ENCODE results near the gene SYNGR1. TPM values are rescaled to one million over a fixed set of nuclear protein-coding genes. Genes with fewer than 3 reads are reported as not detected.

Gene SYNGR1
- total and polyA plus RNA-seq, 2 of the 8 experiments (the other 6 are each of a cell fraction or from before 2014, with no cell fraction given), result 32.5 to 84.7 TPM

- peaks cover 0 to 2% of the 10 kb centered on the region in 2 experiments for H4K20me1 ChIP-seq (replicated peaks in 1 of 2; ENCODE audit: control insufficient read depth in 1 of 2, insufficient read depth in 2 of 2, low read length in 2 of 2)
- no peak overlapping the region for H2BK5ac ChIP-seq (ENCODE audit: low read depth, low read length)
- POLR2A ChIA-PET (ENCODE audit: partially characterized antibody), result interaction anchor here (0.7 kb wide), 1 partner anchor 10 kb away, joined by 4 read pairs; no protein-coding TSS in a partner anchor
- no peak overlapping the region for H4K5ac ChIP-seq (ENCODE audit: insufficient read length, low read depth, low read length)
- DNase-seq (ENCODE audit: low read depth in 1 of 2, low spot score in 2 of 2) (no peak), FAIRE-seq (no peak)
- H3K79me2 ChIP-seq (ENCODE audit: control insufficient read depth in 1 of 2, insufficient read depth in 2 of 2, low read length in 2 of 2), result no peaks in the 10 kb centered on the region
- H3K4me1 ChIP-seq (replicated peaks in 1 of 4; ENCODE audit: control insufficient read depth in 3 of 4, insufficient read depth in 4 of 4, low read length in 3 of 4), result no peaks in the 10 kb centered on the region; a peak in 3 of 7 replicates
- no peak overlapping the region for H2BK120ac ChIP-seq (replicated peaks; ENCODE audit: low read depth, low read length)
- no peak overlapping the region for H3K4me2 ChIP-seq (ENCODE audit: insufficient read depth in 1 of 2, low read depth in 2 of 2, low read length in 2 of 2)
- no peaks in the 10 kb centered on the region for H3K9me3 ChIP-seq (ENCODE audit: insufficient read depth in 2 of 2, low read depth in 1 of 2, low read length in 1 of 2)
- no peak overlapping the region for H4K91ac ChIP-seq (replicated peaks; ENCODE audit: insufficient read length, low read length)
- H2BK15ac ChIP-seq (ENCODE audit: low read length), result no peak overlapping the region
- H3K27me3 ChIP-seq (replicated peaks in 1 of 4; ENCODE audit: control insufficient read depth in 3 of 4, extremely low read depth in 1 of 4, insufficient read depth in 3 of 4, low read length in 3 of 4), result no peaks in the 10 kb centered on the region
- no peak overlapping the region for H3K4ac ChIP-seq (replicated peaks; ENCODE audit: insufficient read length, low read depth, low read length)
- no peak overlapping the region for H2AFZ ChIP-seq (ENCODE audit: low read length)
- no peak overlapping the region for H2AK5ac ChIP-seq (ENCODE audit: low read depth, low read length)
- no peak overlapping the region; a peak in 1 of 7 replicates for H3K9ac ChIP-seq (replicated peaks in 1 of 4; ENCODE audit: extremely low read depth in 1 of 4, low read depth in 3 of 4, low read length in 3 of 4)
- no peak overlapping the region for H3K56ac ChIP-seq (replicated peaks; ENCODE audit: insufficient read length, low read depth, low read length)
- no peak overlapping the region for H2BK12ac ChIP-seq (ENCODE audit: low read depth, low read length)
- H3K27ac ChIP-seq (ENCODE audit: low read depth, low read length), result no peak overlapping the region
- H3K36me3 ChIP-seq (ENCODE audit: control insufficient read depth in 2 of 4, insufficient read depth in 4 of 4, low read length in 3 of 4), result peaks cover 2 to 25% (median 9%) of the 10 kb centered on the region in 4 experiments; a peak in 6 of 8 replicates
- CTCF ChIA-PET (ENCODE audit: partially characterized antibody), result interaction anchor here (0.7 to 1.1 kb wide), 2 partner anchors 12 to 97 kb away, joined by 3 to 6 read pairs; no protein-coding TSS in a partner anchor
- H3K4me3 ChIP-seq (ENCODE audit: extremely low read depth in 1 of 4, insufficient read depth in 2 of 4, low read depth in 3 of 4, low read length in 4 of 4), result no peak overlapping the region
- H3K79me1 ChIP-seq (ENCODE audit: low read depth, low read length), result no peaks in the 10 kb centered on the region
- H3K14ac ChIP-seq (ENCODE audit: insufficient read length), result no peak overlapping the region
- H3K23ac ChIP-seq (ENCODE audit: insufficient read length), result no peak overlapping the region
- 95% methylated on average over 5 of the region's 7 CpGs; no CpG with 5 or more reads in 1 of the 2 experiments for WGBS, 2 experiments (ENCODE audit: extremely low coverage in 1 of 2, insufficient coverage in 1 of 2, insufficient read length in 1 of 2, insufficient replicate concordance in 2 of 2, low coverage in 1 of 2, low lambda C conversion rate in 2 of 2, missing lambda C conversion rate in 1 of 2)
- no peak overlapping the region for H2BK20ac ChIP-seq (ENCODE audit: low read length)
- no peak overlapping the region for H3K18ac ChIP-seq (ENCODE audit: extremely low read depth, low read length)
- H3K23me2 ChIP-seq (ENCODE audit: low read depth, low read length), result no peaks in the 10 kb centered on the region
- no peak overlapping the region for H4K8ac ChIP-seq (ENCODE audit: extremely low read depth, insufficient read depth, low read length)
- TF ChIP-seq CTCF (IDR thresholded peaks at IDR 0.05; ENCODE audit: control extremely low read depth in 1 of 3, insufficient read depth in 1 of 3, low read depth in 1 of 3, low read length in 3 of 3) (no peak), SAP30 (IDR thresholded peaks at IDR 0.05; ENCODE audit: insufficient read depth, insufficient replicate concordance, low read length) (no peak), EZH2 (IDR thresholded peaks at IDR 0.05; ENCODE audit: low read depth, low read length, severe bottlenecking) (no peak), YY1 (IDR thresholded peaks at IDR 0.05; ENCODE audit: low read depth, low read length) (no peak), KDM4A (IDR thresholded peaks at IDR 0.05; ENCODE audit: low read depth, low read length, severe bottlenecking) (no peak), HDAC6 (IDR thresholded peaks at IDR 0.05; ENCODE audit: low read depth, low read length) (no peak), E2F6 (IDR thresholded peaks at IDR 0.05) (no peak), CBX5 (IDR thresholded peaks at IDR 0.05; ENCODE audit: low read depth, low read length) (no peak), KDM1A (IDR thresholded peaks at IDR 0.05; ENCODE audit: borderline replicate concordance, low read length) (no peak), KDM5A (IDR thresholded peaks at IDR 0.05; ENCODE audit: low read length) (no peak), CREB1 (IDR thresholded peaks at IDR 0.05) (no peak)
These were observed 72.3 kb downstream of the SYNGR1 start for GRCh38 chr22:39422101-39422500.
